H9 (cell line): ENCODE data around the gene CD7. TPM values are rescaled to one million over a fixed set of nuclear protein-coding genes. Genes with fewer than 3 reads are reported as not detected.

ENCODE experiments used
- DNase-seq: peaks from one replicate; pipeline ENCODE4 v3.0.0-alpha.2; 2017
- H2AFZ ChIP-seq: one replicate; pipeline ENCODE4 v1.6.1; 2013; ENCODE audit warnings: mild to moderate bottlenecking, low read length, control low read depth, moderate library complexity
- H2AK5ac ChIP-seq: 2 replicates; pipeline ENCODE4 v1.6.1; 2013; ENCODE audit warnings: low read length, control low read depth, mixed read lengths; ENCODE audit not compliant: insufficient read length
- H2BK120ac ChIP-seq: one replicate; pipeline ENCODE4 v1.6.1; 2013; ENCODE audit warnings: low read depth, mild to moderate bottlenecking, low read length, control low read depth, inconsistent platforms; ENCODE audit not compliant: poor library complexity, severe bottlenecking
- H2BK12ac ChIP-seq: 2 replicates; pipeline ENCODE4 v1.6.1; 2013; ENCODE audit warnings: low read length, control low read depth, mixed read lengths, low read depth; ENCODE audit not compliant: insufficient read length
- H2BK15ac ChIP-seq: 2 replicates; pipeline ENCODE4 v1.6.1; 2013; ENCODE audit warnings: low read depth, low read length, control low read depth
- H2BK20ac ChIP-seq: one replicate; pipeline ENCODE4 v1.6.1; 2013; ENCODE audit warnings: low read depth, mild to moderate bottlenecking, low read length, control low read depth, inconsistent platforms; ENCODE audit not compliant: poor library complexity, severe bottlenecking
- H2BK5ac ChIP-seq: 2 replicates; pipeline ENCODE4 v1.6.1; 2013; ENCODE audit warnings: low read length, control low read depth, mixed read lengths; ENCODE audit not compliant: insufficient read length
- H3K14ac ChIP-seq: 2 replicates; pipeline ENCODE4 v1.6.1; 2013; ENCODE audit warnings: low read length, control low read depth; ENCODE audit not compliant: insufficient read depth
- H3K18ac ChIP-seq: 2 replicates; pipeline ENCODE4 v1.6.1; 2013; ENCODE audit warnings: low read depth, mild to moderate bottlenecking, mixed read lengths, low read length, control low read depth; ENCODE audit not compliant: insufficient read length
- H3K23ac ChIP-seq: 2 replicates; pipeline ENCODE4 v1.6.1; 2013; ENCODE audit warnings: low read length, control low read depth, mixed read lengths, low read depth; ENCODE audit not compliant: insufficient read length
- H3K23me2 ChIP-seq: 2 replicates; pipeline ENCODE4 v1.6.1; 2013; ENCODE audit warnings: low read depth, mild to moderate bottlenecking, mixed read lengths, low read length, control low read depth; ENCODE audit not compliant: insufficient read length, poor library complexity, severe bottlenecking
- H3K27ac ChIP-seq: 2 replicates; pipeline ENCODE4 v1.5.1; 2013; ENCODE audit warnings: low read length, control low read depth, mixed read lengths, low read depth; ENCODE audit not compliant: insufficient read length
- H3K27me3 ChIP-seq: 2 replicates; pipeline ENCODE4 v1.6.1; 2013; ENCODE audit warnings: low read length, control low read depth, inconsistent platforms; ENCODE audit not compliant: insufficient read depth
- H3K4ac ChIP-seq: 2 replicates; pipeline ENCODE4 v1.6.1; 2013; ENCODE audit warnings: low read depth, mild to moderate bottlenecking, control low read depth, inconsistent platforms, low read length, moderate library complexity
- H3K4me1 ChIP-seq: 2 replicates; pipeline ENCODE4 v1.6.1; 2013; ENCODE audit warnings: low read length, control low read depth, inconsistent platforms; ENCODE audit not compliant: insufficient read depth
- H3K4me2 ChIP-seq: 2 replicates; pipeline ENCODE4 v1.6.1; 2013; ENCODE audit warnings: low read length, control low read depth, mixed read lengths; ENCODE audit not compliant: insufficient read length, insufficient read depth
- H3K56ac ChIP-seq: 2 replicates; pipeline ENCODE4 v1.6.1; 2013; ENCODE audit warnings: low read depth, mild to moderate bottlenecking, mixed read lengths, low read length, control low read depth; ENCODE audit not compliant: insufficient read length
- H3K79me1 ChIP-seq: 2 replicates; pipeline ENCODE4 v1.6.1; 2013; ENCODE audit warnings: low read depth, mild to moderate bottlenecking, moderate library complexity, low read length, control low read depth, inconsistent platforms; ENCODE audit not compliant: insufficient read depth, poor library complexity, severe bottlenecking
- H3K79me2 ChIP-seq: 2 replicates; pipeline ENCODE4 v1.6.1; 2013; ENCODE audit warnings: low read length, control low read depth, inconsistent platforms; ENCODE audit not compliant: insufficient read depth
- H3K9ac ChIP-seq: 2 replicates; pipeline ENCODE4 v1.6.1; 2013; ENCODE audit warnings: low read length, control low read depth, mixed read lengths; ENCODE audit not compliant: insufficient read length; ENCODE audit errors: extremely low read depth
- H3K9me3 ChIP-seq: one replicate; pipeline ENCODE4 v1.6.1; 2013; ENCODE audit warnings: low read depth, low read length, inconsistent platforms; ENCODE audit not compliant: control insufficient read depth
- H3T11ph ChIP-seq: one replicate; pipeline ENCODE4 v1.6.1; 2013; ENCODE audit warnings: mild to moderate bottlenecking, low read length, control low read depth, inconsistent platforms
- H4K20me1 ChIP-seq: one replicate; pipeline ENCODE4 v1.6.1; 2013; ENCODE audit not compliant: control insufficient read depth, insufficient read length, insufficient read depth
- H4K5ac ChIP-seq: 2 replicates; pipeline ENCODE4 v1.6.1; 2013; ENCODE audit warnings: low read depth, mild to moderate bottlenecking, mixed read lengths, low read length, control low read depth; ENCODE audit not compliant: insufficient read length
- H4K8ac ChIP-seq: replicated peaks from 2 replicates; pipeline ENCODE4 v1.6.1; 2013; ENCODE audit warnings: low read length, control low read depth, mixed read lengths, low read depth; ENCODE audit not compliant: insufficient read length
- H4K91ac ChIP-seq: 2 replicates; pipeline ENCODE4 v1.6.1; 2013; ENCODE audit warnings: low read depth, mild to moderate bottlenecking, moderate library complexity, mixed read lengths, low read length, control low read depth; ENCODE audit not compliant: insufficient read length
- H3K27ac Mint-ChIP-seq, 3 experiments: 2 replicates in 2 of 3; 3 replicates in 1 of 3; pipeline ENCODE4 v1.8.0; 2020 to 2021; ENCODE audit warnings: mixed read lengths in 3 of 3, mild to moderate bottlenecking in 1 of 3, moderate library complexity in 1 of 3
- H3K27me3 Mint-ChIP-seq: 2 replicates; pipeline ENCODE4 v1.8.0; 2021; ENCODE audit warnings: low read depth, mild to moderate bottlenecking, moderate library complexity, mixed read lengths
- H3K36me3 Mint-ChIP-seq, 3 experiments: 2 replicates in 2 of 3; 3 replicates in 1 of 3; pipeline ENCODE4 v1.8.0; 2020 to 2021; ENCODE audit warnings: low read depth in 3 of 3, mixed read lengths in 3 of 3; ENCODE audit not compliant: insufficient read depth in 1 of 3
- H3K4me1 Mint-ChIP-seq, 2 experiments: 2 replicates each; pipeline ENCODE4 v1.8.0; 2020; ENCODE audit warnings: mixed read lengths in 2 of 2
- H3K4me3 Mint-ChIP-seq, 2 experiments: 2 replicates in 1 of 2; 3 replicates in 1 of 2; pipeline ENCODE4 v1.8.0; 2020 to 2021; ENCODE audit warnings: mild to moderate bottlenecking in 2 of 2, mixed read lengths in 2 of 2, moderate library complexity in 1 of 2
- H3K9me3 Mint-ChIP-seq, 2 experiments: 2 replicates in 1 of 2; 3 replicates in 1 of 2; pipeline ENCODE4 v1.8.0; 2020; ENCODE audit warnings: mild to moderate bottlenecking in 2 of 2, mixed read lengths in 2 of 2, moderate library complexity in 1 of 2
- CTCF ChIP-seq: fragments of 200-600 bp; sonication (generic); conservative IDR thresholded peaks from 3 replicates; pipeline ENCODE4 v1.8.0; 2021; ENCODE audit warnings: antibody characterized with exemption, mild to moderate bottlenecking
- WGBS: extraction: QIAGEN DNeasy Blood & Tissue Kit; methylation state at CpG from one replicate; pipeline ENCODE4 v1.1.7; 2013; ENCODE audit warnings: missing lambda C conversion rate, low lambda C conversion rate, mixed read lengths; ENCODE audit not compliant: insufficient read length; ENCODE audit errors: extremely low coverage; 5-methylcytosine and 5-hydroxymethylcytosine counted together
- total RNA-seq: library from RNA; stranded (reverse); gene quantifications from 2 replicates; pipeline ENCODE4 v1.2.1, GENCODE V29; 2021

Gene CD7
- total RNA-seq, 1 experiment from 2014 or later, result 0.35 TPM

GRCh38 chr17:82271401-82271800 is 46.0 kb downstream of the CD7 start:
- H3K4me2 ChIP-seq, result no peak overlapping the region
- H3K79me1 ChIP-seq, result peaks cover 4% of the 10 kb centered on the region
- DNase-seq, result no peak
- Mint-ChIP-seq H3K36me3 (peaks cover 40 to 57% (median 54%) of the 10 kb centered on the region in 3 experiments; a peak in 6 of 7 replicates), H3K27ac (no peak overlapping the region), H3K9me3 (no peaks in the 10 kb centered on the region), H3K27me3 (peaks cover 16% of the 10 kb centered on the region), H3K4me3 (peak overlapping the region; percentile 84 to 87), H3K4me1 (peaks cover 31 to 48% of the 10 kb centered on the region in 2 experiments)
- H2BK15ac ChIP-seq, result no peak overlapping the region
- H3K27ac ChIP-seq, result no peak overlapping the region
- H4K5ac ChIP-seq, result no peak overlapping the region
- WGBS, result no CpG with 5 or more reads among the region's 6 CpGs
- no peak overlapping the region for H3K14ac ChIP-seq
- H2BK120ac ChIP-seq, result no peak overlapping the region
- H2BK12ac ChIP-seq, result no peak overlapping the region
- TF ChIP-seq CTCF, result no peak
- H3K56ac ChIP-seq, result no peak overlapping the region
- no peak overlapping the region for H2AFZ ChIP-seq
- H3T11ph ChIP-seq, result no peak overlapping the region
- H3K9ac ChIP-seq, result peak overlapping the region; percentile 1
- no peak overlapping the region for H3K4ac ChIP-seq
- no peak overlapping the region for H4K91ac ChIP-seq
- H3K27me3 ChIP-seq, result no peaks in the 10 kb centered on the region
- H3K4me1 ChIP-seq, result no peaks in the 10 kb centered on the region
- no peaks in the 10 kb centered on the region for H3K9me3 ChIP-seq
- no peak overlapping the region for H3K18ac ChIP-seq
- no peak overlapping the region for H2AK5ac ChIP-seq
- H3K79me2 ChIP-seq, result peaks cover 57% of the 10 kb centered on the region
- H3K23me2 ChIP-seq, result no peaks in the 10 kb centered on the region
- no peak overlapping the region for H3K23ac ChIP-seq
- H2BK20ac ChIP-seq, result no peak overlapping the region
- H4K20me1 ChIP-seq, result no peaks in the 10 kb centered on the region
- no peak overlapping the region for H4K8ac ChIP-seq
- no peak overlapping the region for H2BK5ac ChIP-seq
